Measurements from ENCODE around the gene CDADC1.
"Not testable (repeated sequence)": the region's sequence is repeated elsewhere in the genome, so short reads cannot be mapped to it uniquely, and the experiment has no call there.

Gene CDADC1

GRCh38 chr13:49319951-49320350, 72.2 kb downstream of the CDADC1 start:
- no peak for DNase-seq

- DNase-seq: no peak
Observed at GRCh38 chr13:49320975-49321374, 73.2 kb downstream of the CDADC1 start.

GRCh38 chr13:49322702-49323101, 75.0 kb downstream of the CDADC1 start:
- DNase-seq: no peak

GRCh38 chr13:49323344-49323743, 75.6 kb downstream of the CDADC1 start:
- no peak for DNase-seq

GRCh38 chr13:49326222-49326917, 78.6 kb downstream of the CDADC1 start:
- DNase-seq: no peak

- not testable (repeated sequence) for DNase-seq
Observed at GRCh38 chr13:49327145-49327544, 79.4 kb downstream of the CDADC1 start.

- no peak for DNase-seq
Observed at GRCh38 chr13:49329831-49330545, 82.3 kb downstream of the CDADC1 start.

GRCh38 chr13:49330546-49330864, 82.8 kb downstream of the CDADC1 start:
- no peak for DNase-seq

GRCh38 chr13:49336655-49337054, 88.9 kb downstream of the CDADC1 start:
- no peak for DNase-seq

GRCh38 chr13:49340161-49340560, 92.4 kb downstream of the CDADC1 start:
- DNase-seq: no peak

GRCh38 chr13:49341517-49341916, 93.8 kb downstream of the CDADC1 start:
- DNase-seq: no peak

- no peak for DNase-seq
Observed at GRCh38 chr13:49341941-49342340, 94.2 kb downstream of the CDADC1 start.

GRCh38 chr13:49342454-49342853, 94.7 kb downstream of the CDADC1 start:
- DNase-seq: no peak

Measured in CD4-positive, alpha-beta T cell treated with Interleukin-17A for 1 hour (primary cell).